Choroid plexus epithelial cell (primary cell): ENCODE results near the gene MOXD1.
"Not testable (repeated sequence)": the region's sequence is repeated elsewhere in the genome, so short reads cannot be mapped to it uniquely, and the experiment has no call there.

Experiments used
- DNase-seq: peaks from one replicate; pipeline ENCODE4 v3.0.0-alpha.2; 2010; ENCODE audit warnings: low read depth
- H3K4me3 ChIP-seq: 2 replicates; pipeline ENCODE4 v1.5.1; 2011; ENCODE audit warnings: low read depth, mild to moderate bottlenecking, control low read depth, low read length, moderate library complexity
- TF ChIP-seq, protein P1 (sequence below): conservative IDR thresholded peaks from 2 replicates; pipeline ENCODE4 v1.5.1; 2011; ENCODE audit warnings: low read depth, mild to moderate bottlenecking, control low read depth, inconsistent platforms, low read length, moderate library complexity

MOXD1 gene

DNA sequence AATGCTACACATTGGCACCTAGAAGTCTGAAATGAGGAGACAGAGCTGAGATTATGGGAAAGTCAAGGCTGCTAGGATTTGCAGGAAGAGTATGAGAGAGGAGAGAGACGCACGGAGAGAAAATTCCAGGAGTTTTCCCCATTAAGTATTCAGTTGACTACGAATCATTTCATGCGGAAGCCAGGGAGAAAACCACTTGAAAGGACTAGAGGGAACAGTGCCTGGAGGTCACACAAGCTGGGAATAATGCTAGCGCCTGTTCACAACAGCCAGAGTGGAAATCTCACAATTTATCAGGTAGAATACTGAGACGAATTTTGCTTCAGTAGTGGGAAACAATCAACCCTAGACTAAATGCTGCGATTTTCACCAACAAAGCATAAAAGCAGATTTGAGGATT lies 118.6 kb downstream of the MOXD1 start:
- TF ChIP-seq, protein P1, sequence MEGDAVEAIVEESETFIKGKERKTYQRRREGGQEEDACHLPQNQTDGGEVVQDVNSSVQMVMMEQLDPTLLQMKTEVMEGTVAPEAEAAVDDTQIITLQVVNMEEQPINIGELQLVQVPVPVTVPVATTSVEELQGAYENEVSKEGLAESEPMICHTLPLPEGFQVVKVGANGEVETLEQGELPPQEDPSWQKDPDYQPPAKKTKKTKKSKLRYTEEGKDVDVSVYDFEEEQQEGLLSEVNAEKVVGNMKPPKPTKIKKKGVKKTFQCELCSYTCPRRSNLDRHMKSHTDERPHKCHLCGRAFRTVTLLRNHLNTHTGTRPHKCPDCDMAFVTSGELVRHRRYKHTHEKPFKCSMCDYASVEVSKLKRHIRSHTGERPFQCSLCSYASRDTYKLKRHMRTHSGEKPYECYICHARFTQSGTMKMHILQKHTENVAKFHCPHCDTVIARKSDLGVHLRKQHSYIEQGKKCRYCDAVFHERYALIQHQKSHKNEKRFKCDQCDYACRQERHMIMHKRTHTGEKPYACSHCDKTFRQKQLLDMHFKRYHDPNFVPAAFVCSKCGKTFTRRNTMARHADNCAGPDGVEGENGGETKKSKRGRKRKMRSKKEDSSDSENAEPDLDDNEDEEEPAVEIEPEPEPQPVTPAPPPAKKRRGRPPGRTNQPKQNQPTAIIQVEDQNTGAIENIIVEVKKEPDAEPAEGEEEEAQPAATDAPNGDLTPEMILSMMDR = no peak
- DNase-seq = no peak
- H3K4me3 ChIP-seq = no peak overlapping the region

DNA sequence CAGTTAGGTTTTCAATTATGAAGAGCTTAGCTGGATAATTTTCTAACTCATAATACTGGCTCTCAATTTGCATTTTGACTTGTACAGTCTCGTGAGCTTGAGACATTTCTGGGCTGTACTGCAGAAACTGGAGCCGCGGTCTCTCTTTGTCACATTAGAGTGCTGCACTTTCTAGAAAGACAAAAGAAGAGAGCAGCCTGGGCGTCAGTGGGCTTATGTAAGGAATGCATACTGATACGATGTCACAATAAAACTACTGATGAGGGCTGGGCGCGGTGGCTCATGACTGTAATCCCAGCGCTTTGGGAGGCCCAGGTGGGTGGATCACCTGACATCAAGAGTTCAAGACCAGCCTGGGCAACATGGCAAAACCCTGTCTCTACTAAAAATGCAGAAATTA lies 120.8 kb downstream of the MOXD1 start:
- TF ChIP-seq, protein P1 = no peak
- DNase-seq = no peak
- H3K4me3 ChIP-seq = no peak overlapping the region

DNA sequence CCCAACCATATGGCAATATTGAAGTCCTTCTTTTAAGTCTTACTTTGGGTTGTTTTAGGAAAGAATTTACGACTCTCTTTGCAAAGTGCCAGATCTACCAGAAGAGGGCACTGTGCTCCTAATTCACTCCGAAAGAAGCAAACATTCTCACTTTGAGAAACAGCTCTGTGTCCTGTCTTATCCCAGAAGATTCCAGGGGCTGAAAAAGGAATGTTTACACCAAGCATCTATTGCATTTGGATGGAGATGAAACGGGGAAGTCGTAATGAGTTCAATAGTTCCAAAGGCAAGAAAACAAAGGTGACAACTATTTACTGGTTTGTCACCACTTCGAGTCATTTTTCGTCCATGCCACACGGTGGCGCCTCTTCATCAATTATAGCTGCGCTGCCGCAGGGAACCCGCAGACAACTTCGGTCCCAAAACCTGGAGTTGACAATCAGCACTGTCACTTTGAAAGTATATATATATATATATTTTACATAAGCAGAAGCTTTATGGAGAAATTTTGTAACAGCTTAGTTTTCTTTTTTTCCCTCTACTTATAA lies 121.6 kb downstream of the MOXD1 start:
- DNase-seq = peak; percentile 83
- peak overlapping the region; percentile 58 for H3K4me3 ChIP-seq
- TF ChIP-seq, protein P1 = peak; percentile 73

DNA sequence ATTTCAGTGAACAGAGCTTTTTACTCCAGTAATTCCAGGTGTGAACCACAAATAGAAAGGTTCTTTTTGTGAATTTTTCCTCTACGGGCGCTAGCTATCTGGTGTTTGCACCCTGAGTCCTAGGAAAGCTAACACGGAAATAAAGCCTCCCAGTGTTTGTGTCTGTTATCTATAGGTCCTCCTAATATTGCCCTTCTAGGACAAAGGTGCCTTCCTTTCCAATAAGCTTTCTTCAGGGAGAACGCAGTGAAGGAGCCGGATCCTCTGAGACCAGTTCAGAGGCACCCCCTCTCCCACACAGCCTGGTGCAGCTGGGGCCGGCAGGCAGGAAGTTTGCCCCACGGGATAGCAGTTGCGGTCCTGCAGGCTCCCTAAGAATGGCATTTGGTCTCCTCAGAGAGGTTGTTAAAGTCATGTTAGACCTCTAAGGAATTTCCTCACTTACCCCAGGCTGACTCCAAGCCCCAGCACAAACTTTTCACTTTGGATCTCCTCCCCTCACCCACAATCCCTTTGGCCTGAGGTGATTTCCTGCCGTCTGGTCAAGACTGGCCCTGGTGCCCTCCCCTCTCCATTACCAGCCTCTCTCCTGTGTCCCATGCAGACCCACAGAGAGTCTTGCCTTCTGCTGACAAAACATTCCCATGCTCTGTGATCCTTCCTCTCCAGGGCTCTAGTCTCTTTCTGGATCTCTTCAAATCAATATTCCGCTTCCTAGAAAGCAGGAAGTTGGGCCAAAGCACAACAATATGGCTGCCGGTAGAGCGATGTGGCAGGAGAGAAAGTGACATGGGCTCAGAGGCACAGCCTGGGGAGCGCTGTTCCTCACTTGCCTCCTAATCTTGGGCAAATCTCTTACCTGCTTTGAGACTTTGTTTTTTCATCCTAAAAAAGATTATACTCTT lies 126.0 kb downstream of the MOXD1 start:
- TF ChIP-seq, protein P1 = no peak
- H3K4me3 ChIP-seq = no peak overlapping the region
- DNase-seq = peak; percentile 74

DNA sequence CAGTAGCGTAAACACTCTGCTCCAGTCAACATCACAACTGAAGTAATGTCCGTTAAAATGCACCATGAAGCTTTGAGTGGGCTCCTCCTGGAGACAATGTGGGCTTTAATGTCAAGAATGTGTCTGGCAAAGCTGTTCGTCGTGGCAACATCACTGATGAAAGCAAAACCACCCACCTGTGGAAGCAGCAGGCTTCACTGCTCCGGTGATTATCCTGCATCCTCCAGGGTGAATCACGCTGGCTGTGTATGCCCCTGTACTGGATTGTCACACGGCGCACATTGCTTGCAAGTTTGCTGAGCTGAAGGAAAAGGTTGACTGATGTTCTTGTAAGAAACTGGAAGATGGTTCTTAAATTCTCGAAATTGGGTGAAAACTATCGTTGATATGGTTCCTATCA lies 128.5 kb downstream of the MOXD1 start:
- TF ChIP-seq, protein P1 = no peak
- no peak overlapping the region for H3K4me3 ChIP-seq
- DNase-seq = no peak

DNA sequence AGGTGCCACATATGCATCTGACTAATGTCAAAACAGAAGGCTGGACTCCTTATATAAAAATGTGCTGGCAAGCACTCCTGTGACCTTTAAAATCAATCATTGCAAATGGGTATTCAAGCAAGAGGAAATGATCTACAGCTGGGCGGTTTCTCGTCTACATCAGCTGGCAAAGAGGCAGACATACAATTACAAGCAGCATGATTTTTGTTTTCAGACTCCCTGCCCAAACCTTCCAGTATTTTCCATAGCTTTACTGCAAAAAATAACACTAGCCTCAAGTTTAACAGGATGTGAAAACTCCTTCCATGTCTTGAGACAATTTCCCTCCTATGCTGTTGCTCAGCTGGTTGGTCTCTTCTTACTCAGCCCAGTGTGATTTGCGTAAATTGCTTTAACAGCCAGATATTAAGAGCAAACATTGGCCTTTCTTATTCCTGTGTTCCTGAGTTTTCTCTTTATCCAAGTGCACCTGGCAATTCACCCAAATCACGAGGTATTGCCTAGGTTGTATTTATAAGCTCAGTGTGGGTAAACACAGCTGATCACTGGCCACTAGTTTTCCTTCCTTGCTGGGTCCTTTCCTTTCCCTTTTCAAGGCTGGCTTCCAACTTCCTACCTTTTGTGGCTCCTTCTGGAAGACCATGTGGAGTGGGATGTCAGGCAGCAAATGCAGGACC lies 130.4 kb downstream of the MOXD1 start:
- no peak overlapping the region for H3K4me3 ChIP-seq
- TF ChIP-seq, protein P1 = no peak

DNA sequence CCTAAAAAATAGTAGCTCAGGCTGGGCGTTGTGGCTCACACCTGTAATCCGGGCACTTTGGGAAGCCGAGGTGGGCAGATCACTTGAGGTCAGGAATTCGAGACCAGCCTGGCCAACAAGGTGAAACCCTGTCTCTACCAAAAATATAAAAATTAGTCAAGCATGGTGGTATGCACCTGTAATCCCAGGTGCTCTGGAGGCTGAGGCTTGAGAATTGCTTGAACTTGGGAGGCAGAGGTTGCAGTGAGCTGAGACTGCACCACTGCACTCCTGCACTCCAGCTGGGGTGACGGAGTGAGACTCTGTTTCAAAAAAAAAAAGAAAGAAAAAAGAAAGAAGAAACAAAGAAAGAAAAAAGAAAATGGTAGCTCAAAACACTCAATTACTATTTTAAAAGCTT lies 132.6 kb downstream of the MOXD1 start:
- not testable (repeated sequence) for H3K4me3 ChIP-seq, DNase-seq

More for the DNA sequence above, 130.4 kb downstream of the MOXD1 start:
- DNase-seq = no peak
